Mesothelial cell of epicardium (in vitro differentiated cells): ENCODE measurements around the gene ZFYVE19. TPM values are rescaled to one million over a fixed set of nuclear protein-coding genes. Genes with fewer than 3 reads are reported as not detected.

Experiments
- DNase-seq, 2 experiments: peaks; one replicate each; pipeline ENCODE4 v3.0.0; 2021; ENCODE audit warnings: low spot score in 2 of 2; ENCODE audit not compliant: unreplicated experiment in 2 of 2
- H3K27ac Mint-ChIP-seq: 2 replicates; pipeline ENCODE4 v1.8.0; 2021; ENCODE audit warnings: mixed read lengths
- H3K27me3 Mint-ChIP-seq: 2 replicates; pipeline ENCODE4 v1.8.0; 2021; ENCODE audit warnings: low read depth, mixed read lengths
- H3K36me3 Mint-ChIP-seq: 2 replicates; pipeline ENCODE4 v1.8.0; 2021; ENCODE audit warnings: mixed read lengths
- H3K4me1 Mint-ChIP-seq: 2 replicates; pipeline ENCODE4 v1.8.0; 2021; ENCODE audit warnings: mixed read lengths
- H3K4me3 Mint-ChIP-seq: 2 replicates; pipeline ENCODE4 v1.8.0; 2021; ENCODE audit warnings: mild to moderate bottlenecking, moderate library complexity, mixed read lengths
- H3K9me3 Mint-ChIP-seq: 2 replicates; pipeline ENCODE4 v1.8.0; 2021; ENCODE audit warnings: mixed read lengths
- total RNA-seq: library from RNA; stranded (reverse); gene quantifications from 3 replicates; pipeline ENCODE4 v1.2.1, GENCODE V29; 2021
- TF ChIP-seq, protein P1 (sequence below): fragments of 200-600 bp; sonication (generic); IDR thresholded peaks from one replicate; pipeline ENCODE4 v1.5.0; 2021; ENCODE audit warnings: antibody characterized with exemption; ENCODE audit not compliant: unreplicated experiment

The ZFYVE19 gene
- total RNA-seq, 1 donor from 2014 or later = 24.4 TPM

DNA sequence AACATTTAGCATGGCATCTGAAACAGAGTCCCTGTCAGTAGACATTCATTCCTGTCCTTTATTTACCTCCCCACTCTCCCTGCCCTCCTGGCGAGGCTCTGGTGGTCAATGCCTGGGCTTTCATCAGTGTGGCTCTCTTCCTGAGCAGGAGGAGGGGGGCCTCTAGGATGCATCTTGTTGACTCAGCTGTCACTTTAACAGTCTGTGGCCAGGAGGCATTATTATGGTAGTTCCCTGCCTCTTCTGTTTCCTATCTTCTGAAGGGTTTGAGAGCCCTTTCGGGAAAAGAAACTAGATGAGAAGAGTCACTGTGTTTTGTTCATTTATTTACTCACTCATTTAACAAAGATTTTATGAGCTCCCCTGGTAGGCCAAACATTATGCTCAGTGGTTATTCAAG is 24.0 kb downstream of the ZFYVE19 start:
- DNase-seq = no peak
- no peaks in the 10 kb centered on the region for H3K27me3 Mint-ChIP-seq
- TF ChIP-seq, protein P1, sequence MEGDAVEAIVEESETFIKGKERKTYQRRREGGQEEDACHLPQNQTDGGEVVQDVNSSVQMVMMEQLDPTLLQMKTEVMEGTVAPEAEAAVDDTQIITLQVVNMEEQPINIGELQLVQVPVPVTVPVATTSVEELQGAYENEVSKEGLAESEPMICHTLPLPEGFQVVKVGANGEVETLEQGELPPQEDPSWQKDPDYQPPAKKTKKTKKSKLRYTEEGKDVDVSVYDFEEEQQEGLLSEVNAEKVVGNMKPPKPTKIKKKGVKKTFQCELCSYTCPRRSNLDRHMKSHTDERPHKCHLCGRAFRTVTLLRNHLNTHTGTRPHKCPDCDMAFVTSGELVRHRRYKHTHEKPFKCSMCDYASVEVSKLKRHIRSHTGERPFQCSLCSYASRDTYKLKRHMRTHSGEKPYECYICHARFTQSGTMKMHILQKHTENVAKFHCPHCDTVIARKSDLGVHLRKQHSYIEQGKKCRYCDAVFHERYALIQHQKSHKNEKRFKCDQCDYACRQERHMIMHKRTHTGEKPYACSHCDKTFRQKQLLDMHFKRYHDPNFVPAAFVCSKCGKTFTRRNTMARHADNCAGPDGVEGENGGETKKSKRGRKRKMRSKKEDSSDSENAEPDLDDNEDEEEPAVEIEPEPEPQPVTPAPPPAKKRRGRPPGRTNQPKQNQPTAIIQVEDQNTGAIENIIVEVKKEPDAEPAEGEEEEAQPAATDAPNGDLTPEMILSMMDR = no peak
- no peak overlapping the region for H3K4me3 Mint-ChIP-seq
- no peak overlapping the region for H3K27ac Mint-ChIP-seq
- peaks cover 3% of the 10 kb centered on the region for H3K9me3 Mint-ChIP-seq
- peaks cover 8% of the 10 kb centered on the region for H3K36me3 Mint-ChIP-seq
- peaks cover 4% of the 10 kb centered on the region for H3K4me1 Mint-ChIP-seq

- H3K9me3 Mint-ChIP-seq = peaks cover 3% of the 10 kb centered on the region
- no peaks in the 10 kb centered on the region for H3K27me3 Mint-ChIP-seq
- no peaks in the 10 kb centered on the region for H3K4me1 Mint-ChIP-seq
- TF ChIP-seq, protein P1 = no peak
- DNase-seq = no peak
- no peak overlapping the region for H3K27ac Mint-ChIP-seq
- peaks cover 8% of the 10 kb centered on the region for H3K36me3 Mint-ChIP-seq
- H3K4me3 Mint-ChIP-seq = no peak overlapping the region
Observed at GRCh38 chr15:40831861-40832260, 25.0 kb downstream of the ZFYVE19 start.

GRCh38 chr15:40832903-40833302 is 26.0 kb downstream of the ZFYVE19 start:
- TF ChIP-seq, protein P1 = no peak
- Mint-ChIP-seq H3K4me3 (no peak overlapping the region), H3K9me3 (peaks cover 3% of the 10 kb centered on the region), H3K27me3 (no peaks in the 10 kb centered on the region), H3K27ac (no peak overlapping the region), H3K36me3 (peaks cover 8% of the 10 kb centered on the region), H3K4me1 (no peaks in the 10 kb centered on the region)
- DNase-seq = no peak

DNA sequence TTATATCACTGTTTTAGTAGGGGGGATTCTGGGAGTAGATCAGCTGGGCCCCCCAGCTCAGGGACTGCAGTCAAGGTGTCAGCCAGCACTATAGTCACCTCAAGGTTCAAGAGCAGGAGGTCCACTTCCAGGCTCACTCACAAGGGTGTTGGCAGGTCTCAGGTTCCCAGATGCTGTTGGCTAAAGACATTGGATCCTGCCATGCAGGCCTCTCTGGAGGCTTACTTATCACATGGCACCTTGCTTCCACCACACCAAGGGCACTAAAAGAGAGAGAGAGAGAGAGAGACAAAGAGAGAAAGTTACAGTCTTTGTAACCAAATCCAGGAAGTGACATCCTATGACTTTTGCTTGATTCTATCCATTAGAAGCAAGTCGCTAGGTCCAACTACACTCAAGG is 29.1 kb downstream of the ZFYVE19 start:
- Mint-ChIP-seq H3K27ac (no peak overlapping the region), H3K9me3 (peaks cover 3% of the 10 kb centered on the region), H3K4me3 (no peak overlapping the region), H3K36me3 (peaks cover 8% of the 10 kb centered on the region), H3K27me3 (no peaks in the 10 kb centered on the region), H3K4me1 (no peaks in the 10 kb centered on the region)
- DNase-seq = no peak
- TF ChIP-seq, protein P1 = no peak

DNA sequence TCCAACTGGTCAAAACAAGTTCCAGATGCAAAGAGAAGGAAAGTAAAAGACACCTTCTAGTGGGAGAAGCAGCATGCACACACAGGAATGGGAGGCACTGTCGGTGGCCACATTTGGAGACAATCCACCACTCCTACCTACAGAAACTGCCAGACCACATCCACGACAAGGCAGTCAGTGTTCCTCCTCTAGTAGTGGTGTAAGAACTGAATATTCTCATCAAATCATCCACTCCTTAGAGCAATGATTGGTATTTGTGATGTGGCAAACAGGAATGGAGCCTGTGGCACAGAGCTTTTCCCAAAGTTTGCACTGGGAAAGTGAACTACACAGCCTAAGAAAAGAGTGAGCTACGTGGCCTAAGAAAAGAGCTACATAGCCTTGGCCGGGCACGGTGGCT is 31.9 kb downstream of the ZFYVE19 start:
- H3K36me3 Mint-ChIP-seq = no peaks in the 10 kb centered on the region
- H3K27me3 Mint-ChIP-seq = peaks cover 7% of the 10 kb centered on the region
- TF ChIP-seq, protein P1 = no peak
- H3K9me3 Mint-ChIP-seq = no peaks in the 10 kb centered on the region
- H3K4me1 Mint-ChIP-seq = peaks cover 8% of the 10 kb centered on the region
- H3K4me3 Mint-ChIP-seq = no peak overlapping the region
- DNase-seq = no peak
- H3K27ac Mint-ChIP-seq = no peak overlapping the region

DNA sequence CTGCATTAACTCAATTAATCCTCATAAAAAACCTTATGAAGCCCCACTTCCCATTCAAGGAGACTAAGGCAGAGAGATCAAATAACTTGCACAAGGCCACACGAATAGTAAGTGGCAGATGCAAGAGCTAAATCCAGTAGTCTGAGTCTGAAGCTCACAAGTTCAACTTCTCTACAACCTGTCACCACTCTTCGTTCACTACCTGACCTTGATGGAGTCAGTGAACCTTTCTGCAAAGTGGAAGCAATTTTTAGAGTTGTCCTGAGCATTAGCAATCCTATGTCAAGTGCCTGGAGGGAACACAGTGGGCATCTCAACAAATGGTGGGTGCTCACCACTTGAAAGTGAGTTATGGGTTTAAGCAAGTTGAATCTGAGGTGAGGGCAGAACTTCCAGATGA is 34.9 kb downstream of the ZFYVE19 start:
- Mint-ChIP-seq H3K4me1 (peaks cover 28% of the 10 kb centered on the region), H3K9me3 (no peaks in the 10 kb centered on the region), H3K27me3 (peaks cover 17% of the 10 kb centered on the region), H3K27ac (no peak overlapping the region), H3K4me3 (no peak overlapping the region), H3K36me3 (no peaks in the 10 kb centered on the region)
- no peak for DNase-seq
- TF ChIP-seq, protein P1 = no peak
